CD4-positive, alpha-beta T cell treated with Interleukin-17A for 1 hour (primary cell): ENCODE data around the gene ARVCF.

ENCODE experiments used
- DNase-seq: peaks from one replicate; pipeline ENCODE4 v3.0.0-alpha.2; 2020

ARVCF gene

GRCh38 chr22:19997561-19998231 is 18.9 kb downstream of the ARVCF start:
- DNase-seq = no peak

GRCh38 chr22:19996694-19997384 is 19.8 kb downstream of the ARVCF start:
- DNase-seq = no peak

- no peak for DNase-seq
These were observed 20.8 kb downstream of the ARVCF start for GRCh38 chr22:19995611-19996339.

GRCh38 chr22:19994851-19995610 is 21.6 kb downstream of the ARVCF start:
- no peak for DNase-seq

GRCh38 chr22:19993926-19994325 is 22.7 kb downstream of the ARVCF start:
- DNase-seq = no peak

GRCh38 chr22:19992921-19993355 is 23.7 kb downstream of the ARVCF start:
- DNase-seq = no peak

- no peak for DNase-seq
These were observed 24.1 kb downstream of the ARVCF start for GRCh38 chr22:19992481-19992911.

- DNase-seq = no peak
These were observed 24.8 kb downstream of the ARVCF start for GRCh38 chr22:19991645-19992451.

GRCh38 chr22:19991395-19991644 is 25.3 kb downstream of the ARVCF start:
- DNase-seq = no peak

- DNase-seq = no peak
These were observed 25.8 kb downstream of the ARVCF start for GRCh38 chr22:19990609-19991394.

GRCh38 chr22:19990188-19990587 is 26.4 kb downstream of the ARVCF start:
- DNase-seq = no peak

- no peak for DNase-seq
These were observed 26.9 kb downstream of the ARVCF start for GRCh38 chr22:19989725-19990067.

GRCh38 chr22:19988965-19989724 is 27.5 kb downstream of the ARVCF start:
- no peak for DNase-seq

- DNase-seq = no peak
These were observed 28.3 kb downstream of the ARVCF start for GRCh38 chr22:19988331-19988808.

- DNase-seq = no peak
These were observed 29.0 kb downstream of the ARVCF start for GRCh38 chr22:19987394-19988306.

GRCh38 chr22:19986410-19987341 is 29.9 kb downstream of the ARVCF start:
- DNase-seq = peak; percentile 59

GRCh38 chr22:19986011-19986409 is 30.6 kb downstream of the ARVCF start:
- DNase-seq = no peak
